GM12801 (cell line): ENCODE data around the gene STXBP5L.

ENCODE experiments used
- TF ChIP-seq, protein P1 (sequence below): IDR thresholded peaks from one replicate; pipeline ENCODE4 v1.5.1; 2011; ENCODE audit warnings: control low read depth; ENCODE audit not compliant: insufficient read length; ENCODE audit errors: extremely low read depth

Gene STXBP5L

GRCh38 chr3:121330634-121331033 lies 422.6 kb downstream of the STXBP5L start:
- TF ChIP-seq, protein P1, sequence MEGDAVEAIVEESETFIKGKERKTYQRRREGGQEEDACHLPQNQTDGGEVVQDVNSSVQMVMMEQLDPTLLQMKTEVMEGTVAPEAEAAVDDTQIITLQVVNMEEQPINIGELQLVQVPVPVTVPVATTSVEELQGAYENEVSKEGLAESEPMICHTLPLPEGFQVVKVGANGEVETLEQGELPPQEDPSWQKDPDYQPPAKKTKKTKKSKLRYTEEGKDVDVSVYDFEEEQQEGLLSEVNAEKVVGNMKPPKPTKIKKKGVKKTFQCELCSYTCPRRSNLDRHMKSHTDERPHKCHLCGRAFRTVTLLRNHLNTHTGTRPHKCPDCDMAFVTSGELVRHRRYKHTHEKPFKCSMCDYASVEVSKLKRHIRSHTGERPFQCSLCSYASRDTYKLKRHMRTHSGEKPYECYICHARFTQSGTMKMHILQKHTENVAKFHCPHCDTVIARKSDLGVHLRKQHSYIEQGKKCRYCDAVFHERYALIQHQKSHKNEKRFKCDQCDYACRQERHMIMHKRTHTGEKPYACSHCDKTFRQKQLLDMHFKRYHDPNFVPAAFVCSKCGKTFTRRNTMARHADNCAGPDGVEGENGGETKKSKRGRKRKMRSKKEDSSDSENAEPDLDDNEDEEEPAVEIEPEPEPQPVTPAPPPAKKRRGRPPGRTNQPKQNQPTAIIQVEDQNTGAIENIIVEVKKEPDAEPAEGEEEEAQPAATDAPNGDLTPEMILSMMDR = no peak

GRCh38 chr3:121362035-121362734 lies 454.2 kb downstream of the STXBP5L start:
- TF ChIP-seq, protein P1 = no peak

GRCh38 chr3:121399820-121400219 lies 491.8 kb downstream of the STXBP5L start:
- TF ChIP-seq, protein P1 = no peak

- TF ChIP-seq, protein P1 = no peak
Measured at GRCh38 chr3:121405631-121406030, 497.6 kb downstream of the STXBP5L start.

GRCh38 chr3:121411523-121411922 lies 503.5 kb downstream of the STXBP5L start:
- TF ChIP-seq, protein P1 = no peak

DNA sequence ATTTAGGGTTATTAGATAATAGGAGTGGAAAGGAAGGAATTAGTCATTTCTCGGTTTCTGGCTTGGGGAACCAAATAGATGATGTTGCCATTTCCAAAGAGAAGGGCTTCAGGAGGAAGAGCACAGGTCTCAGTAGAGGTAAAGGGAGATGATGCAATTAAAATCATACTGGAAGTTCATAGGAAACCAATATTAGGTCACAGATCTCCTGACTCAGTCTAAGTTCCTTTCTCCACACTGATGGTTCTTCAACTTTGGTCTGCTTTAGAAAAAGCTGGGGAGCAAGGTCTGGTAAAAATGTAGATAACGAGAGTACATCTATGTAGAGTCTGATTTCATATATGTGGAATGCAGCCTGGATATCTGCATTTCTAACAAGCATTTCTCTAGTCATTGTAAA lies 506.9 kb downstream of the STXBP5L start:
- TF ChIP-seq, protein P1 = no peak

DNA sequence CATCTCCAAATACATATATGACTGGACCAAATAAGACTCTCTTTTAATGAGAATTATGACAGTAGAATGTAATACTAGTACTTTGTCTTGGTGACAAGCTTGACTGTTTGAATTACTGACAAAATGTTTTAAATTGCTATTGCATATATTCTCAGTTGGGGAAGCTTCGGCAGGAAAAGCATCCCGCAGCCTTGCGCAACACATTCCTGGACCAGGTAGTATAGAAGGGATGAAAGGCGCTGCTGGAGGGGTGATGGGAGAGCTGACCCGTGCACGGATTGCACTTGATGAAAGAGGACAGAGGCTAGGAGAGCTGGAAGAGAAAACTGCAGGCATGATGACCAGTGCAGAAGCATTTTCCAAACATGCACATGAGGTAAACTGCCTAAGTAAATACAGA lies 510.2 kb downstream of the STXBP5L start:
- TF ChIP-seq, protein P1 = no peak

GRCh38 chr3:121424549-121424948 lies 516.5 kb downstream of the STXBP5L start:
- TF ChIP-seq, protein P1 = no peak
